ENCODE measurements around the gene GGCX.
"Not testable (repeated sequence)": the region's sequence is repeated elsewhere in the genome, so short reads cannot be mapped to it uniquely, and the experiment has no call there.

GGCX gene

DNA sequence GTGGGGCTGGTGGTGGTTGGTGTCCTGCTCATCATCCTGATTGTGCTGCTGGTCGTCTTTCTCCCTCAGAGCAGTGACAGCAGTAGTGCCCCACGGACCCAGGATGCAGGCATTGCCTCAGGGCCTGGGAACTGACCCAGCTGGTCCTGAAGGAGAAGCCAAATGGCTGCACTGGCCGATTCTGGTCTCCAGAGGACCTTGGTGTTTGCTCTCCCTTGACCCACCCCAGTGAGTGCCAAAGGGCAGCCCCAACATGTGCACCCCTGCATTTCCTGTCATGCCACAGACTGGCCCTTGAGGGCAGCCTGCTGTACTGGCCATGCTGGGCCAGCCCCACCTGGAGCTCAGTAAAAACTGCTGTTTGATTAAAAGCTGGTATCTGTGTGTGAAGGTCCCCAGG is 31.7 kb upstream of the GGCX start:
- no peak for FAIRE-seq

DNA sequence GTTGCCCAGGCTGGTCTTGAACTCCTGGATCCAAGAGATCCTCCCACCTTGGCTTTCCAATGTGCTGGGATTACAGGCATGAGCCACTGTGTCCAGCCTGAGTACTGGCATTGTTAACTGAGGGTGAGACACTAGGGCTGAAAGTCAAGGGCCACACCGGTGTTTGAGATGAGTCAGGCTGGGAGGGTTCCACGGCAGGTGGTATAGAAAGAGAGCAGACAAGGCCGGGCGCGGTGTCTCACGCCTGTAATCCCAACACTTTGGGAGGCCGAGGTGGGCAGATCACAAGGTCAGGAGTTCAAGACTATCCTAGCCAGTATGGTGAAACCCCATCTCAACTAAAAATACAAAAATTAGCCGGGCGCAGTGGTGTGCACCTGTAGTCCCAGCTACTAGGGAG is 31.0 kb upstream of the GGCX start:
- not testable (repeated sequence) for FAIRE-seq

DNA sequence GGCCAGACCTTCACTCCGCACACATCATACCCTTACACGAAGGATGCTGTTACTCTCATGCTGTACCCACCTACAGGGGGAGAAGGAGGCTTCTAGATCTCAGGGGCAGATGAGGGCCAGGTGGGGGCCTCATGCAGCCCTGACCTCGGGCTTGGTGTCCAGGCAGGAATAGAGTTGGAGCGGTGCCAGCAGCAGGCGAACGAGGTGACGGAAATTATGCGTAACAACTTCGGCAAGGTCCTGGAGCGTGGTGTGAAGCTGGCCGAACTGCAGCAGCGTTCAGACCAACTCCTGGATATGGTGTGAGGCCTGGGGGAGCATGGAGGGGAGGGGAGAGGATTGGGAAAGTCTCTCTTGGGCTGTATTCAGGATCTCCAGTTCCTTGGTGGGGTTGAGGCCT is 30.3 kb upstream of the GGCX start:
- no peak for FAIRE-seq

DNA sequence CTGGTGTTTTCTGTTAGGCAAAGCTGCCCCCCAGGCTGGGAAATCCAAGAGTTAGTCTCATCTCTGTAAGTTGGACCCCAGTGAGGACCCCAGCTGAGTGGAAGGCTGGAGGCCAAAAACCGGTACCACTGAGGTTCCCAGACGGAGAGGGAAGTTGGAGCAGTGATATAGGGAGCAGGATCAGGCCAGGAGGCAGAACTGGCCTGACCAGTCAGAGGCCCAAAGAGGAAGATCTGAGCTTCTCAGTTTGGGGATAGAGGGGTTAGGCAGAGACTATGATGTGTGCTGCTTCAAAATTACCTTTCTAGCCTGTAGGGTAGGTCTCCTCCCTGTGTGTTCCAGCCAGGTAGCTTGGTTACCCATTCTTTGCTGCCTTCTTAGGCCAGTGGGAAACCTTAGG is 29.7 kb upstream of the GGCX start:
- FAIRE-seq: no peak

DNA sequence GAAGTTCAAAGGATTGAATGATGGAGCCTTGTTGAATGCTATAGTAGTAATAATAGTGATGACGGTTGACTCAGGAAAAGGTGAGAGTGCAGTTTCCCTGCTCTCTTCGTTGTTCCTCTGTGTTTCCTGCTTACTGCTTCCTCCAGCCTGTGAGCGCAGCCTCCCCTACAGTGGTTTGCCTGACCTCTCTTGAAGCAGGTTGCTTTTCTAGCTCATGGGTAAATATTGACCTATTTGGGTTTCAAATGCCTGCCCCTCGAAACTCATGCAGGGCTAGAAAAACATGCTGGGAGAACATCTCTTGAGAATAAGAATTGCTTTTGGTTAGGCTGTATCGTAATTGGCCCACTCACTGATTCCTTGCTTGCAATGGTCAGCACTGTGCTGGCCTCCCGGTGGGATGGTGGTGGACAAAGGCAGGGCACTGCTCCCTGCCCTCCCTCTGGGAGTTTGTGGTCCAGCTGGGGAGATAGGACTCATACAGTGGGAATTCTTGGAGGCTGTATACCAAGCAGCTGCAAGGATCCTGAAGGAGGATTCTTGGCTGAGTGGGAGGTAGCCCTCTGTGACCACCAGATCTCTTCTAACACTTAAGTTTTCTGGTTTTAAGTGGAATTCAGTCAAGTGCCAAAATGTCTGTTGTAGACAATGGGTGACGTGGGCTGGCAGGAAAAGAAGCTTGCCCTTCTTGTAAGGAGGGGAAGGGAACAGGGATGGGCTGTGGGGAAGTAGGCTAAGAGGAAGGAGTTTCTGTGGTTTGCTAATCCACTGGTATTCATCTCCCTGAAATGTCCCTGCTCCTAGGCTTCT is 28.9 kb upstream of the GGCX start:
- no peak for FAIRE-seq

DNA sequence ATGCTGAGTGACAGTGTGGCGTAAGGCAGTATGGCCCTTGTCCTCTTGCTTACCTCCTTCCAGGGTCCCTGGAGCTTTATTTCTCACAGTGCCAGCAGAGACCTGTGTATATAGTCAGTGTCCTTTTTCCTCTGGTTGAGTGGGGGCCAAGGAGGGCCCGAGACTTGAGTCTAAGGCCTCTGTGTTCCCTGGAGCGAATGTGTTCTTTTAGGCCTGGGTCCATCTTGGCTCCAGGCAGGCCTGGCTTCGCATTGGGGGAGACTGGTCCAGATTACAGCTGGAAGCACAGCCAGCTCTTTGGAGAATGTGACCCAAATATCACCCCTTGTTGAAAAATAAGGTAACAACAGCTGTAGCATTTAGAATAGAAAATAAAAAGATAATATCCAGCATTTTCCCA is 27.9 kb upstream of the GGCX start:
- FAIRE-seq: no peak

DNA sequence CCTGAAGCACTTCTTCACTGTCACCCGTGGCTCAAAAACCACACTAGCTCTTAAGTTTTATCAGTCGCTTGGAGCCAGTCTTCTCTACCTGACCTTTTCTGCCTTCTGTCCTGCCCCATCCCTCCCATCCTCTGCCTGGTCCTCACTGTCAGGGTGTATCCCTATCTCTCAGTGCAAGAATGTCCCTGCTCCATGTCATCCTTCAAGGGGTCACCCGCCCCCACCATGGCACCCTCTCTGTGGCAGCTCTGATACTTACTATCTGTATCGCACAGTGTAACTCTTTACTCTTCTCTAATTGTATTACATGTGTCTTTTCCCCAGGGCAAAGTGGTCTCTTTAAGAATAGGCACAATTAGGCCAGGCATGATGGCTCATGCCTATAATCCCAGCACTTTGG is 27.4 kb upstream of the GGCX start:
- no peak for FAIRE-seq

DNA sequence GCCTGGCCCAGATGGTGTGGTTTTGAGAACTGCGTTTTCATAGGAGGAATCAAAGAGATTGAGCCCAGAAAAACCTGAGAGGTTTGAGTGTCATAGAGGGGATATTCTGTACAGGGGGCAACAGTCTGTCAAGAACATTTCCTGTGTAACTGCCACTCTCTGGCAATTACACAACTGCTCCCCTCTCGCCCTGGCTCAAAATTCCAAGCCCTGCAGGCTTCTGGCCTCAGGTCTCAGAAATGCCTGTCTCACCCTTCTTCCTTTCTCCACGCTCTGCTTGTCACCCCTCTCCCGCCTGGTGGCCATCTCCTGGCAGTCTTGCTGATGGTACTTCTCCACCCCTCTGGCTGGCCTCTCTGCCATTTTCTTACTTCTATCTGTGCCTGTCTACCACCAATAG is 26.9 kb upstream of the GGCX start:
- FAIRE-seq: no peak

DNA sequence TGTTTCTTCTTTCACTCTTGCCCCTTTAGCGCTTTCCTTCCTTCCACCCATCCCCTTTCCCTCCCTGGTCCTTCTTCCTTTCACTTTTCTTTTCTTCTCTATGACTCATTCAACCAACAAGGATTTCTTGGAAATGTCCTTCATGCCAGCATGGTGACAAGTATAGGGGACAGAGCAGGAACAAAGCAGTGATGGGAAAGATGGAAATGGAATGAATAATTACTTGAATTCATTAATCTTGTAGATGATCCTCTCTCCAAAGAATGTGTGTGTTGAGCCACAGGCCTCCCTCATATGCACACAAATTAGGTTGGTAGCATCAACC is 24.4 kb upstream of the GGCX start:
- no peak for FAIRE-seq

DNA sequence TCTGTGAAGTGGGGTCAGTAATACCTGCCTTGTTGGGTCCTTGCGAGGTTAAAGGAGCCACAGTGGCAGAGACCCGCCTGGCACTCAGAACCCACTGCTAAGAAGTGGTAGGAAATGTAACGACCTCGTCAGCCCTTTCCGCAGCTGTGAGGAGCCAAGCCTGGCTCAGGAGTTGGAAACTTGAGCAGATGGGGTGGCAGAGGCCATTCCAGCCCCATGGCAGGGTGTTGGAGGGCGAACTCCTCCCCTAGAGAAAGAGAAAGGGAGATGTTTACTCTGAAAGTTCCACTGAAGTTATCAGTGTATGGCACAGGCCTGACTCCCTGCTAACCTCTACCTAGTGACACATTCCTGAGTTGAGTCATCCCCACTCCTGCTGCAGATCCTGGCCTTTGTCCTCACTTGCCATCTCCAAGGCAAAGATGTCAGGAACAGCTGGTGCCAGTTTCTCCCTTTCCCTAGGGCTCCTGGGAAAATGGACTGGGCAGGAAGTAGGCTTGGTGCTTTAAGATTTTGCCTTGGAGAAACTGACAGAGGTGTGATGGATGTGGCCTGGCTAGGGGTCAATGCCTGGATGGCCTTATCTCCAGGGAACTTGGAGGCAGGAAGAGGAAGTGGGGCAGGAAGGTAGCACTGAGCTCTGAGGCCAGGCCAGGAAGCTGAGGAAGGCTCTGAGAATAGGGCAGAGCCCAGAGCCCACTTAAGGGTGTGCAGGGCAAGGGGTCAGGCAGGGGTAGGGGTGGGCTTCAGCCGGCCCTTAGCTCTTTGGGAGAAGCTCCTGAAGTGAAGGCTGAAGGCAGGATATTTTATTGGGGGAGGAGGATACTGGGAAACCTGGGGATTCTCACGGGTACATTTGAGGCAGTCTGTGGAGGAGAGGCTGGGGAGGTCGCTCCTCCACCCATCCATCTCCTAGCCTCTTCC is 23.8 kb upstream of the GGCX start:
- no peak for FAIRE-seq

DNA sequence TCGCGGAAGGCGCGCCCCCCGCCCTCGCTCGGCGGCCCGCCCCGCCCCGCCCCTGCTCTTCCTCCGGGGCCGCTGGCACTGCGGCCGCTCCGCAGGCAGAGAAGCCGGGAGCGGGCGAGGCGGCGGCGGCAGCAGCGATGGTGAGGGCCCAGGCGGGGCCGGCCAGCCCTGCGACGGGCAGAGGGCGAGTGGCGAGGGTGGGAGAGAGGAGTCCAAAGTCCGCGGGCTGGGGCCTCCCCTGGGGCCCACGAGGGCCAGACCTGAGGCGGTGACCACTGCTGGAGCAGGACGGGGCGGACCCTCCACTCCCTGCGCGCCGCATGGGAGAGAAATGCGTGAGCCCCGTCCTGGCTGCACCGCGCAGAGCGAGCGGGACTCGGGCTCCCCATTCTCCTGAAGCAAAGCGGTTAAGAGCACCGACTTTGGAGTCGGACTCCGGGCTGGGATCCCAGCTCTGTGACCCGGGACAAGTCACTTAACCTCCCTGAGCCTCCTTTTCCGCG is 23.1 kb upstream of the GGCX start, which contains the start of gene VAMP5:
Gene VAMP5, plus strand, starts transcription at position 78 of the 503 bp plus-strand sequence. Its CDS starts 60 bp downstream, at position 138.
- FAIRE-seq: no peak

DNA sequence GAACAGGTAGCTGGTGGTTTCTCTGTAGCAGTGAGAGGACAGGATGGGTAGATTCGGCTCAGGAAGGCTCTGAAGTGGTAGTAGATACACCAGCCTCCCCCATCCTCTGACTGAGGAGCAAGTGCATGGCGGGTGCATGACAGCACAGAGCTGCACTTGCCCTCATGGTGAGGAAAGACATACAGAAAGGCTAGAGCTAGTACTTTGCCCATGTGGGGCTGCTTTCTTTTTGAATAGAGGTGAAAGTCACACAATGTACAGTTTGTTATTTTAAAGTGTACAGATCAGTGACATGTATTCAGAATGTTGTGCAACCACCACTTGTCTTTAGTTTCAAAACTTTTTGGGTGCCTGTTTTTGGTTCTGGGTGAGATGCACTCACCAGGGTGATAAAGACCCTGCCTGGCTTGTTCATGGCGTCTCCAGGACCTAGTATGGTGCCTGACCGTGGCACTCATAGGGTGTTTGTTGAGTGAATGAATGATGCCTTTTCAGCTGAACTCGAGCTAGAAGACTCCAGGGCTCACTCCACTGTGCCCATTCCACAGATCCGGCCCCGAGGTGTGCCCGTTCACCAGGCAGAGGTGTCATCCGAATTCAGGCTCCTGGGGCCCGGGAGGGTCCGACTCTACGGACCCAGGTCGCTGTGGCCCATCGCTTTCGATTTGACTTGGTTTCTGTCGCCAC is 22.5 kb upstream of the GGCX start:
- FAIRE-seq: no peak

DNA sequence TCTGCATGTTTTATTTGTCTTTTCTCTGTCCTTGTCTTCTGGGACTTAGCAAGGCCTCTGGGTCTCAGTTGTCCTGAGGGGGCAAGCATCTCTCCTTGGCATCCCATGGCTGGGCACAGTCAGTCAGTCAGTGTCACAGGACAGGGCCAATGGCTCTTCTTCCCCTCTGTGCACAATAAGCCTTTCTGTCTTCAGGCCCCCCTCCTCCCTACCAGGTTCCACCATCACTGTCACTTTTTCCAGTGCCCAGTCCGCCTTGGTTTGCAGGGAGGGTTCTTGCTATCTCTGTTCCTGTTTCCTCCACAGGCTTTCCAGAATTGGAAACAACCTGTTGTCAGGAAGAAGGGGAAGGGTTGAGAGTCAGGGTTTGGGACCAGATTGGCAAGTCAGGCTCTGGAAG is 21.2 kb upstream of the GGCX start:
- no peak for FAIRE-seq

DNA sequence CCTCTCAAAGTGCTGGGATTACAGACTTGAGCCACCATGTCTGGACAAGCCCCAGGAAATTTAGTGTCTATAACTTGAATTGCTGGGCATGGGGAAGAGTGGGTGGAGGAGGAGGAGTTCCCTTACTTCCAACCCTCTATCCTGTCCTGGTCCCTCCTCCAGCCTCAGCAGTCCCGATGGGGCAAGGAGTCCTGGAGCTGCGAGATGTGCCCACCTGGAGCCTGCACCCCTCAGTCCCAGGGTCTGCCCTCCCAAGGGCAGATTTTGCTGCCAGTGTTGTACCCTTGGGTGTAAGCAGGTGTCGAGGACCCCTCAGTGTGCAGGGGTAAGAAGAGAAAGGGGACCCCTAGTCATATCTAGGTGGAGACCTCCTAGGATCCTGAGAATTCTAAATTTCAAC is 18.9 kb upstream of the GGCX start:
- FAIRE-seq: no peak

DNA sequence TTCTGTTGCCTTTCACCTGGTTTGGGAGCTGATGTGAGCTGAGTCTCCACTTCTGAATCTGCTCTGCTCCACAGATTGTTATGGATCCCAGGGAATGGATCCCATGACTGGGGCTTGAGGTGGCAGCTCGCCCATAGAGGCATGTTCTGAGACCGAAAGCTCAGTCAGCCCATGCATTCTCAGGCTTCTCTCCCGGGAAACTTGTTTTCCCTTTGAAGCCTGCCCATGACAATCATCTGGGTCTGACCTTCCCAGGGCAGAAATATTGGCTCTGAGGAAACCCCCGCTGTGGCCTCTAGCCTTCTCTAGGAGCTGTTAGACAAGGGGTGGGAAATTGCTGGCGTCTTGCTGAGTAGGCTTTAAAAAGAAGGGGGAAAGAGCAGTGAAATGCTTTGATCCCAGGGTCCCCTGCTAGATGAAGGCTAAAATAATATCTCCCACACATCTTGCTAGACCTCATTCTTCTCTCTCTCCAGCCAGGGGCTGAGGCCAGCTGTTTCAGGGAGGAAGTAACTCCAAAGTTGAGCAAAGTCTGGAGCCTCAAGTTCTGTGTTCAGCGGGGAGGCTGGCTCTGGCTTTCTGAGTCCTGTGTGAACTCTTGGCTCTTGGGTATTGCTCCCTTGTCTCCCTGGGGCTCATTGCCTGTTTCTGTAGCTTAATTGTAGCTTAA is 18.1 kb upstream of the GGCX start:
- no peak for FAIRE-seq

DNA sequence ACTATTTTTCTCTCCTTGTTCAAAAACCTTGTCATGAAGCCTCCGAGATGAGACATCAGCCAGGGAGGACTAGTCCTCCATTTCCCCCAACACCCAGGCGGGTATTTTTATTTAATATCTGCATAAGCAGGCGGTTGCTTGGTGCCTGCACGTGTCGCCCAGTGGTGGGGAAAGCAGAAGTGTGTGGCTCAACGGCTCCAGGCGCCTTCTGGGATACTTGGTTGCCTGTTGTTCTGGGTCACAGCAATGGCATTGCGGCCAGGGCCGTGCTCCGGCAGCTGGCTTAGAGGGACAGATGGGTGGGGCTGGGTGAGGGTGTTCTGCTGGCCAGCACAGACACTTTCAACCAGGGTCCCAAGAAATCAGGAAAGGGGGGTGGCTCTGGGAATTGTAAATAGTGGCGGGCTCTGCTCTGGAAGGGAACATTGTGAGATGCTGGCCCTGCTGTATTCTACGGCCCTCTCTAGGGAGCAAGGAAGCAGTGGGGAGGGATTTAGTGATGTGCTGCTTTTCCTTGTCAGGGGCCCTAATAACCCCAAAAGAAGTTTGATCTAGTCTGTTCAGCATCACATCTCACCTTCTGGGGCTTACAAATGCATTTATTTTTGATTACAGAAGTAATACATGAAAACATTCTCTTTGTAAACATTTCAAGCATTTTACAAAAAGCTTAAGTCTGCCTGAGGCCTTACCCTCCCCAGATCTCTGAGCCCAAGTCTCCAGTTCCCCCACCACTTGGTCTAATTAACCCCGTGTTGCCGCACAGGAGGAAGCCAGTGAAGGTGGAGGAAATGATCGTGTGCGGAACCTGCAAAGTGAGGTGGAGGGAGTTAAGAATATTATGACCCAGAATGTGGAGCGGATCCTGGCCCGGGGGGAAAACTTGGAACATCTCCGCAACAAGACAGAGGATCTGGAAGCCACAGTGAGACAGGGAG is 17.2 kb upstream of the GGCX start:
- no peak for FAIRE-seq

DNA sequence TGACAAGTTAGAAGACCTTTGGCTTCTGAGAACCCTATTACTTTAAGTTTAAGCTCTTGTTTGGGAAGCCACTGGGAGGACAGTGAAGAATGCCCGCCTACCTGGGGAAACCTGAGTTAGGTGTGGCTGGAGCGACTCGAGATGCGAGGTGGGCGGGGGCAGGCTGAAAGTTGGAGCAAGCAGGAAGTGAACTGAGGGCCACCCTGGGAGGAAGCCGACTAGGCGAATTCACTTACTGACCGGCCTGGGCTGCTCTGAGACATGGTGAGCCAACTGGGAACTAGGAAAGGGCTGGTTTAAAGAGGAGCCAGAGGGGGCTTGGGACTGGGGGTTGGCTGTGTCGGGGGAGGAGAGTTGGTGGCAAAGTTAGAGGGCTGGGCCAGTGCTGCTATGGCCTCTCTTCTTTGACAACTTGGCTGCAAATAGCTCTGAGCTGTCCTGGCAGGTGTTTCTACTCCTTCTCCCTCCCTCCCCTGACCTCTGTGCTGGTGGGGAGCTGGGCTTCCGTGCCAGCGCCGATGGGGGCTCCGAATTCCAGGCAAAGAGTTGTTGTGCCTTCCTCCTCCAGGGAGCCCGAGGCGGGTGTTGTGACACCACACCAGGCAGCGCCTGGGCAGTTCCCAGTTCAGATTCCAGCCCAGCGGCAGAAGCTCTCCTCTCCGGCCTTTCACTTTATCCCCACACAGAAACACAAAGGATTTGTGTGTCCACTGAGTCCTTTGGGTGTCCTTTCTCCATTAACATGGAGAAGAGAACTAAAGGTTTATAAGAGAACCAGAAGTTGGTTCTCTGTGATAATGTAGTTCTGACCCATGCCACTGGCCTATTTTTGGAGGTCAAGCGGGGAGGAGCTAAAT is 16.3 kb upstream of the GGCX start, which contains the start of gene VAMP8:
Gene VAMP8, plus strand, starts transcription at position 201 of the 857 bp plus-strand sequence. Its CDS starts 61 bp downstream, at position 262.
- no peak for FAIRE-seq

DNA sequence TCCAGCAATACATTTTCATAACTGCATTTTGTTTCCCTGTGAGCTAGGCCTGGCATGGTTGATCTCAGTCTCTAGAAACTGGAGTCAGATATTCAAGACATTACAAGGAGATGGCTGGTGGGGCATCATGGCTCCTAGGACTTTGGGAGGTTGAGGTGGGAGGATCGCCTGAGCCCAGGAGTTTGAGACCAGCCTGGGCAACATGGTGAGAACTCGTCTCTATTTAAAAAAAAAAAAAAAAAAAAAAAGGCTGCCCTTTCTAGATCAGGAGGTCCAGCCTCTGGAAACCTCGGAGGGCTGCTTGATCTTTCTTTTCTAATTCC is 15.7 kb upstream of the GGCX start:
- no peak for FAIRE-seq

DNA sequence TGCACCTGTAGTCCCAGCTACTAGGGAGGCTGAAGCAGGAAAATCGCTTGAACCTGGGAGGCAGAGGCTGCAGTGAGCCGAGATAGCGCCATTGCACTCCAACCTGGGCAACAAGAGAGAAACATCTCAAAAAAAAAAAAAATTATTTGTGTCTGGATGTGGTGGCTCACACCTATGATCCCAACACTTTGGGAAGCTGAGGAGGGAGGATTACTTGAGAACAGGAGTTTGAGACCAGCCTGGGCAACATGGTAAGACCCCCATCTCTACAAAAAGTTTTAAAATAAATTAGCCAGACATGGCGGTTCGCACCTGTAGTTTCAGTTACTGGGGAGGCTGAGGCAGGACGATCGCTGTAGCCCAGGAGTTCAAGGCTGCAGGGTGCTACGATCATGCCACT is 14.4 kb upstream of the GGCX start:
- no peak for FAIRE-seq

DNA sequence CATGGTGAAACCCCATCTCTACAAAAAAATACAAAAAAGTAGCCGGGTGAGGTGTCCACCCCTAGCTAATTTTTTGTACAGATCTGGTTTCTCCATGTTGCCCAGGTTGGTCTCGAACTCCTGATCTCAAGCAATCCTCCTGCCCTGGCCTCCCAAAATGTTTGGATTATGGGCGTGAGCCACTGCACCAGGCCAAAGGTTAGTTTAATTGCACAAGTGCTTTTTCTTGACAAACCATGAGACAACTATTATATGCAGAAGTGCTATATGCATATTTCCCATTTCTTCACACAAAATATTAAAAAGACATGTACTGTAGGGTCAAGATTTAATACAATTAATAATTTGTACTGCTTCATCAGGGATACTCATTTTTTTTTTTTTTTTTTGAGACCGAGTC is 5.0 kb upstream of the GGCX start:
- no peak for FAIRE-seq

DNA sequence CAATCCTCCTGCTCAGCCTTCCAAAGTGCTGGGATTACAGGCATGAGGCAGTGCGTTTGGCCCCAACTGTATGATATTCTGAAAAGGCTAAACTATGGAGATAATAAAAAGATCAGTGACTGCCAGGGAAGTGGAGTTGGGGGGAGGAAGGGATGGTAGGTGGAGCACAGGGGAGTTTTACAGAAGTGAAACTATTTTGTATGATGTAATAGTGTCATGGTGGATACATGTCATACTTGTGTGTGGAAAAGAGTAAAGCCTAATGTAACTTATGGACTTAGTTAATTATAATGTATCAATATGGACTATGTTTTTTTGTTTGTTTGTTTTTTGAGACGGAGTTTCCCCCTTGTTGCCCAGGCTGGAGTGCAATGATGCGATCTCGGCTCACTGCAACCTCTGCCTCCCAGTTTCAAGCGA is 2.9 kb upstream of the GGCX start:
- no peak for FAIRE-seq
